M059J (cell line): ENCODE data around the gene SENP5. TPM values are rescaled to one million over a fixed set of nuclear protein-coding genes. Genes with fewer than 3 reads are reported as not detected.
A peak's percentile ranks its signal among the peaks of the same experiment; 100 is the strongest.
"Not testable (repeated sequence)": the region's sequence is repeated elsewhere in the genome, so short reads cannot be mapped to it uniquely, and the experiment has no call there.

Source experiments
- DNase-seq: peaks from one replicate; pipeline ENCODE4 v3.0.0-alpha.2; 2012; ENCODE audit warnings: low read depth
- total RNA-seq: library from RNA; depleted of rRNA; stranded (reverse); fragments of >200 nt; shearing (Covaris generic); gene quantifications from 2 replicates; pipeline ENCODE4 v1.2.3, GENCODE V29; 2014

SENP5 gene
- total RNA-seq, 1 experiment from 2014 or later, result 62.4 TPM

- peak; percentile 98 for DNase-seq
Measured at GRCh38 chr3:196942226-196942914, 74.7 kb downstream of the SENP5 start, which contains the start of gene NCBP2. NCBP2 (minus strand) TSS chr3:196942528; CDS start chr3:196942503, 25 bp downstream.

- DNase-seq, result peak; percentile 21
Measured at GRCh38 chr3:196942915-196943277, 75.2 kb downstream of the SENP5 start.

- DNase-seq, result not testable (repeated sequence)
Measured at GRCh38 chr3:196944037-196944790, 76.5 kb downstream of the SENP5 start.

- no peak for DNase-seq
Measured at GRCh38 chr3:196947136-196947859, 79.6 kb downstream of the SENP5 start.

- no peak for DNase-seq
Measured at GRCh38 chr3:196947860-196948441, 80.2 kb downstream of the SENP5 start.

GRCh38 chr3:196948442-196949284 is 80.9 kb downstream of the SENP5 start:
- no peak for DNase-seq

GRCh38 chr3:196949285-196949619 is 81.5 kb downstream of the SENP5 start:
- DNase-seq, result no peak

- no peak for DNase-seq
Measured at GRCh38 chr3:196949750-196950149, 82.0 kb downstream of the SENP5 start.

GRCh38 chr3:196951371-196951770 is 83.7 kb downstream of the SENP5 start:
- no peak for DNase-seq

- no peak for DNase-seq
Measured at GRCh38 chr3:196954832-196955231, 87.1 kb downstream of the SENP5 start.

- DNase-seq, result no peak
Measured at GRCh38 chr3:196962108-196962929, 94.6 kb downstream of the SENP5 start.

- no peak for DNase-seq
Measured at GRCh38 chr3:196962930-196963630, 95.4 kb downstream of the SENP5 start.

- no peak for DNase-seq
Measured at GRCh38 chr3:196963631-196963953, 95.9 kb downstream of the SENP5 start.

GRCh38 chr3:196965112-196965803 is 97.5 kb downstream of the SENP5 start:
- DNase-seq, result no peak

GRCh38 chr3:196965804-196966173 is 98.1 kb downstream of the SENP5 start:
- no peak for DNase-seq

GRCh38 chr3:196966526-196967401 is 99.0 kb downstream of the SENP5 start:
- no peak for DNase-seq

GRCh38 chr3:196967412-196968232 is 99.9 kb downstream of the SENP5 start:
- DNase-seq, result no peak
